Tibial nerve (tissue), 4 donors: ENCODE results near the gene SORCS2.

Experiments
- CTCF ChIP-seq, 5 experiments: fragments of 200-600 bp in 3 of 5; fragments of 450-650 bp in 2 of 5; sonication (generic) in 3 of 5; IDR thresholded peaks; one replicate each; pipeline ENCODE4 v1.5.1; 2016 to 2019; ENCODE audit warnings: antibody characterized with exemption in 5 of 5, mild to moderate bottlenecking in 3 of 5, moderate library complexity in 2 of 5
- EP300 ChIP-seq, 2 donors: sonication (generic); formaldehyde crosslinking; IDR thresholded peaks; one replicate each; pipeline ENCODE4 v1.6.1; 2017; ENCODE audit warnings: antibody characterized with exemption in 2 of 2, mild to moderate bottlenecking in 1 of 2
- POLR2A ChIP-seq, 2 donors: fragments of 450-650 bp; IDR thresholded peaks; one replicate each; pipeline ENCODE4 v1.6.1; 2017; ENCODE audit warnings: antibody characterized with exemption in 2 of 2, mild to moderate bottlenecking in 2 of 2, moderate library complexity in 2 of 2

GRCh38 chr4:7657545-7658297 lies 465.4 kb downstream of the SORCS2 start:
- TF ChIP-seq POLR2A (IDR thresholded peaks at IDR 0.05) = no peak
- no peak for TF ChIP-seq CTCF (IDR thresholded peaks at IDR 0.05)
- TF ChIP-seq EP300 (IDR thresholded peaks at IDR 0.05) = no peak
